Activated naive CD4-positive, alpha-beta T cell treated with anti-CD3 and anti-CD28 coated beads, Interleukin-2, amount 50 U/mL, for 24 hours (primary cell): ENCODE results near the gene BICD1.
A peak's percentile ranks its signal among the peaks of the same experiment; 100 is the strongest.
"Not testable (repeated sequence)": the region's sequence is repeated elsewhere in the genome, so short reads cannot be mapped to it uniquely, and the experiment has no call there.

Experiments
- H3K27ac Mint-ChIP-seq: one replicate; pipeline ENCODE4 v1.8.0; 2021; ENCODE audit warnings: mild to moderate bottlenecking, mixed read lengths
- H3K27me3 Mint-ChIP-seq: one replicate; pipeline ENCODE4 v1.8.0; 2021; ENCODE audit warnings: mixed read lengths
- H3K36me3 Mint-ChIP-seq: one replicate; pipeline ENCODE4 v1.8.0; 2021; ENCODE audit warnings: mixed read lengths
- H3K4me1 Mint-ChIP-seq: one replicate; pipeline ENCODE4 v1.8.0; 2021; ENCODE audit warnings: mixed read lengths
- H3K4me3 Mint-ChIP-seq: one replicate; pipeline ENCODE4 v1.8.0; 2021; ENCODE audit warnings: mild to moderate bottlenecking, mixed read lengths
- H3K9me3 Mint-ChIP-seq: one replicate; pipeline ENCODE4 v1.8.0; 2021; ENCODE audit warnings: mixed read lengths

BICD1 gene

GRCh38 chr12:32255588-32255987 is 148.9 kb downstream of the BICD1 start:
- Mint-ChIP-seq H3K27me3 (no peaks in the 10 kb centered on the region), H3K4me3 (no peak overlapping the region), H3K27ac (no peak overlapping the region), H3K4me1 (peaks cover 6% of the 10 kb centered on the region), H3K36me3 (peaks cover 11% of the 10 kb centered on the region), H3K9me3 (no peaks in the 10 kb centered on the region)

- Mint-ChIP-seq H3K4me3 (no peak overlapping the region), H3K9me3 (no peaks in the 10 kb centered on the region), H3K4me1 (peaks cover 6% of the 10 kb centered on the region), H3K36me3 (peaks cover 11% of the 10 kb centered on the region), H3K27ac (no peak overlapping the region), H3K27me3 (no peaks in the 10 kb centered on the region)
Observed at GRCh38 chr12:32257695-32258496, 151.2 kb downstream of the BICD1 start.

- Mint-ChIP-seq H3K9me3 (no peaks in the 10 kb centered on the region), H3K36me3 (peaks cover 7% of the 10 kb centered on the region), H3K4me1 (peaks cover 10% of the 10 kb centered on the region), H3K27ac (no peak overlapping the region), H3K27me3 (no peaks in the 10 kb centered on the region), H3K4me3 (no peak overlapping the region)
Observed at GRCh38 chr12:32260696-32261095, 154.0 kb downstream of the BICD1 start.

GRCh38 chr12:32261638-32262037 is 155.0 kb downstream of the BICD1 start:
- Mint-ChIP-seq H3K9me3 (no peaks in the 10 kb centered on the region), H3K27me3 (no peaks in the 10 kb centered on the region), H3K27ac (no peak overlapping the region), H3K4me3 (no peak overlapping the region), H3K4me1 (peaks cover 14% of the 10 kb centered on the region), H3K36me3 (peaks cover 7% of the 10 kb centered on the region)

GRCh38 chr12:32264961-32265360 is 158.3 kb downstream of the BICD1 start:
- Mint-ChIP-seq H3K27ac (no peak overlapping the region), H3K4me3 (no peak overlapping the region), H3K9me3 (no peaks in the 10 kb centered on the region), H3K27me3 (no peaks in the 10 kb centered on the region), H3K4me1 (peaks cover 8% of the 10 kb centered on the region), H3K36me3 (peaks cover 2% of the 10 kb centered on the region)

GRCh38 chr12:32265456-32265855 is 158.8 kb downstream of the BICD1 start:
- Mint-ChIP-seq H3K27me3 (no peaks in the 10 kb centered on the region), H3K27ac (no peak overlapping the region), H3K9me3 (no peaks in the 10 kb centered on the region), H3K36me3 (peaks cover 2% of the 10 kb centered on the region), H3K4me3 (no peak overlapping the region), H3K4me1 (peaks cover 8% of the 10 kb centered on the region)

- Mint-ChIP-seq H3K36me3 (peaks cover 2% of the 10 kb centered on the region), H3K27ac (peak overlapping the region; percentile 38), H3K4me3 (no peak overlapping the region), H3K4me1 (peaks cover 8% of the 10 kb centered on the region), H3K9me3 (no peaks in the 10 kb centered on the region), H3K27me3 (no peaks in the 10 kb centered on the region)
Observed at GRCh38 chr12:32265951-32266350, 159.3 kb downstream of the BICD1 start.

- no peak overlapping the region for H3K4me3 Mint-ChIP-seq
- H3K36me3 Mint-ChIP-seq = peaks cover 2% of the 10 kb centered on the region
- H3K4me1 Mint-ChIP-seq = peaks cover 13% of the 10 kb centered on the region
- H3K27me3 Mint-ChIP-seq = no peaks in the 10 kb centered on the region
- H3K27ac Mint-ChIP-seq = no peak overlapping the region
- H3K9me3 Mint-ChIP-seq = no peaks in the 10 kb centered on the region
Observed at GRCh38 chr12:32266756-32267155, 160.1 kb downstream of the BICD1 start.

- no peaks in the 10 kb centered on the region for H3K9me3 Mint-ChIP-seq
- peaks cover 29% of the 10 kb centered on the region for H3K4me1 Mint-ChIP-seq
- H3K27ac Mint-ChIP-seq = peak overlapping the region; percentile 36
- H3K36me3 Mint-ChIP-seq = peaks cover 2% of the 10 kb centered on the region
- no peaks in the 10 kb centered on the region for H3K27me3 Mint-ChIP-seq
- no peak overlapping the region for H3K4me3 Mint-ChIP-seq
Observed at GRCh38 chr12:32270818-32271710, 164.4 kb downstream of the BICD1 start.

- H3K27ac Mint-ChIP-seq = peak overlapping the region; percentile 96
- H3K9me3 Mint-ChIP-seq = no peaks in the 10 kb centered on the region
- peak overlapping the region; percentile 58 for H3K4me3 Mint-ChIP-seq
- H3K27me3 Mint-ChIP-seq = no peaks in the 10 kb centered on the region
- peaks cover 29% of the 10 kb centered on the region for H3K4me1 Mint-ChIP-seq
- H3K36me3 Mint-ChIP-seq = peaks cover 2% of the 10 kb centered on the region
Observed at GRCh38 chr12:32272465-32272864, 165.8 kb downstream of the BICD1 start.

GRCh38 chr12:32273063-32273522 is 166.4 kb downstream of the BICD1 start:
- Mint-ChIP-seq H3K4me1 (peaks cover 29% of the 10 kb centered on the region), H3K4me3 (peak overlapping the region; percentile 58), H3K9me3 (no peaks in the 10 kb centered on the region), H3K27me3 (no peaks in the 10 kb centered on the region), H3K36me3 (peaks cover 4% of the 10 kb centered on the region), H3K27ac (peak overlapping the region; percentile 96)

- Mint-ChIP-seq H3K27ac (peak overlapping the region; percentile 96), H3K4me1 (peaks cover 29% of the 10 kb centered on the region), H3K36me3 (peaks cover 6% of the 10 kb centered on the region), H3K27me3 (no peaks in the 10 kb centered on the region), H3K4me3 (peak overlapping the region; percentile 58), H3K9me3 (no peaks in the 10 kb centered on the region)
Observed at GRCh38 chr12:32273712-32274111, 167.1 kb downstream of the BICD1 start.

- Mint-ChIP-seq H3K4me3 (no peak overlapping the region), H3K9me3 (no peaks in the 10 kb centered on the region), H3K27ac (no peak overlapping the region), H3K36me3 (peaks cover 6% of the 10 kb centered on the region), H3K27me3 (no peaks in the 10 kb centered on the region), H3K4me1 (peaks cover 29% of the 10 kb centered on the region)
Observed at GRCh38 chr12:32274665-32275064, 168.0 kb downstream of the BICD1 start.

- not testable (repeated sequence) for H3K4me3 Mint-ChIP-seq, H3K9me3 Mint-ChIP-seq, H3K36me3 Mint-ChIP-seq, H3K27me3 Mint-ChIP-seq
- Mint-ChIP-seq H3K27ac (peak overlapping the region; percentile 23), H3K4me1 (peaks cover 29% of the 10 kb centered on the region)
Observed at GRCh38 chr12:32275520-32275919, 168.9 kb downstream of the BICD1 start.

GRCh38 chr12:32277774-32278173 is 171.1 kb downstream of the BICD1 start:
- no peaks in the 10 kb centered on the region for H3K27me3 Mint-ChIP-seq
- H3K36me3 Mint-ChIP-seq = peaks cover 6% of the 10 kb centered on the region
- H3K4me3 Mint-ChIP-seq = no peak overlapping the region
- H3K4me1 Mint-ChIP-seq = peaks cover 14% of the 10 kb centered on the region
- H3K27ac Mint-ChIP-seq = no peak overlapping the region
- H3K9me3 Mint-ChIP-seq = no peaks in the 10 kb centered on the region

GRCh38 chr12:32281098-32281497 is 174.5 kb downstream of the BICD1 start:
- peaks cover 4% of the 10 kb centered on the region for H3K36me3 Mint-ChIP-seq
- H3K4me1 Mint-ChIP-seq = no peaks in the 10 kb centered on the region
- H3K9me3 Mint-ChIP-seq = no peaks in the 10 kb centered on the region
- H3K4me3 Mint-ChIP-seq = no peak overlapping the region
- no peaks in the 10 kb centered on the region for H3K27me3 Mint-ChIP-seq
- H3K27ac Mint-ChIP-seq = no peak overlapping the region
